Epithelial cell of esophagus (primary cell): ENCODE data around the gene AP1S2.
"Not testable (repeated sequence)": the region's sequence is repeated elsewhere in the genome, so short reads cannot be mapped to it uniquely, and the experiment has no call there.

Experiments used
- DNase-seq: peaks from one replicate; pipeline ENCODE4 v3.0.0; 2010; ENCODE audit warnings: low read depth
- H3K4me3 ChIP-seq: 2 replicates; pipeline ENCODE4 v1.5.1; 2011; ENCODE audit warnings: mild to moderate bottlenecking, low read length, control low read depth
- TF ChIP-seq, protein P1 (sequence below): IDR thresholded peaks from 2 replicates; pipeline ENCODE4 v1.5.1; 2011; ENCODE audit warnings: low read depth, mild to moderate bottlenecking, low read length, control low read depth, inconsistent platforms; ENCODE audit not compliant: insufficient read depth; ENCODE audit errors: missing control alignments

The AP1S2 gene

DNA sequence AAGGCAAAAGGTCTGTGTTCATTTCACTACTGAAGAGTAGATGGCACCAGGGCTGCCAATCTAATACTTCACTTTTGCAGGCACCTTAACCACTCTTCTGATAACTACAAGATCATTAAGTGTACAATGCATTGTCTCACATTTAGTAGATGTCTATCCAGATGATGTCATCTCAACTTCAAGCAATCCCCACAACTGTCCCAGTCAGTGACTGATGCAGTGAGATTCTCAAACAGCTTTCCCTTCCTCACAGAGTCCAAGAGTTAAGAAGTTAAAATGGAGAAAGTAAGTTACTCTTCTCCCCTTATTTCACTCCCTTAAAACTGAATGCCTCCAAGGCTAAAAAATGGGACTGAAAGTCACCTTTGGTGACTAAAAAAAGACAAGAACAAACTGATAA lies 10.7 kb downstream of the AP1S2 start:
- H3K4me3 ChIP-seq = no peak overlapping the region
- DNase-seq = no peak
- TF ChIP-seq, protein P1, sequence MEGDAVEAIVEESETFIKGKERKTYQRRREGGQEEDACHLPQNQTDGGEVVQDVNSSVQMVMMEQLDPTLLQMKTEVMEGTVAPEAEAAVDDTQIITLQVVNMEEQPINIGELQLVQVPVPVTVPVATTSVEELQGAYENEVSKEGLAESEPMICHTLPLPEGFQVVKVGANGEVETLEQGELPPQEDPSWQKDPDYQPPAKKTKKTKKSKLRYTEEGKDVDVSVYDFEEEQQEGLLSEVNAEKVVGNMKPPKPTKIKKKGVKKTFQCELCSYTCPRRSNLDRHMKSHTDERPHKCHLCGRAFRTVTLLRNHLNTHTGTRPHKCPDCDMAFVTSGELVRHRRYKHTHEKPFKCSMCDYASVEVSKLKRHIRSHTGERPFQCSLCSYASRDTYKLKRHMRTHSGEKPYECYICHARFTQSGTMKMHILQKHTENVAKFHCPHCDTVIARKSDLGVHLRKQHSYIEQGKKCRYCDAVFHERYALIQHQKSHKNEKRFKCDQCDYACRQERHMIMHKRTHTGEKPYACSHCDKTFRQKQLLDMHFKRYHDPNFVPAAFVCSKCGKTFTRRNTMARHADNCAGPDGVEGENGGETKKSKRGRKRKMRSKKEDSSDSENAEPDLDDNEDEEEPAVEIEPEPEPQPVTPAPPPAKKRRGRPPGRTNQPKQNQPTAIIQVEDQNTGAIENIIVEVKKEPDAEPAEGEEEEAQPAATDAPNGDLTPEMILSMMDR = no peak

DNA sequence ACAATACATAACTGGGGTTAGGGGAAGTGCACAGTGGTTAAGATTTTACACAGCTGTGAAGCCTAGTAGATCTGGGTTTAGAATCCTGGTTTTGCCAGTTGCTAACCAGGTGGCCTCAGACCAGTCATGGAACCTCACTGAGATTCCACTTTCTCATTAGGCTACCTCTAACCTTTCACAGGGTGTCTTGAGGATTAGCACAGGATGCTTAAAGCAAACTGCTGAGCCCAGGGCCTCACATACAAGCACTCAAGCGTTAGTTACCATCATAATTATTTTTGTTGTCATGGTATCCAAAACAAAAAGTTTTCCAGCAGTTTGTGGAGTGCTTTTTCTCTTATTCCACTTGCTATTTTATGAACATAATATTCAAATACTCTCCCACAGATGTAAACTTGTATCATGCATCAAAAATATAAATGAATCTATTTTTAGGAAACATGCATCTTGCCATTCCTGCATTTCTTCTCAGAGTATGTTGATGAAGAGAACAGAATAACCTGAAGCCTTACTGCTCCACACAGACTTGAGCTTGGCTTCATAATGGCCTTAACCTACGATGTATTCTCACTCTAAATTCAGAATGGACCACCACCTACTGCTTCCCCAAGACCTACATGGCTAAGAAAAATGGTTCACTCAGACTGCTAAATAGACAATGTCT lies 12.6 kb downstream of the AP1S2 start:
- DNase-seq = no peak
- TF ChIP-seq, protein P1 = no peak
- H3K4me3 ChIP-seq = no peak overlapping the region

DNA sequence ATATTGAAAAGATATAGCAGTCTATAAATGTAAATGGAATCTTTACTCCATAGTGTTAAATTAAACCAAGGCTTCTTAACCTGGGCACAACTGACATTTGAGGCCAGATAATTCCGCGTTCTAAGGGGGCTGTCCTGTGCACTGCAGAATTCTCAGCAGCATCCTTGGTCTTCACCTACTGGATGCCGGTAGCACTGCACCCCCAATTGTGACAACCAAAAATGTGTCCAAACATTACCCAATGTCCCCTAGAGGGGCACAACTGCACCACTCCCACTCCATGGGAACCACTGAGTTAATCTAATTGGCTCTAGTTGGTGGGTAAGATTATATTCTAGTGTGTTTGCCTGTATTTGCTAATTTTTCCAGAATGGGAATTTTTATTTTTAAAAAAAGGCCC lies 16.6 kb downstream of the AP1S2 start:
- no peak overlapping the region for H3K4me3 ChIP-seq
- no peak for DNase-seq
- TF ChIP-seq, protein P1 = peak; percentile 12

DNA sequence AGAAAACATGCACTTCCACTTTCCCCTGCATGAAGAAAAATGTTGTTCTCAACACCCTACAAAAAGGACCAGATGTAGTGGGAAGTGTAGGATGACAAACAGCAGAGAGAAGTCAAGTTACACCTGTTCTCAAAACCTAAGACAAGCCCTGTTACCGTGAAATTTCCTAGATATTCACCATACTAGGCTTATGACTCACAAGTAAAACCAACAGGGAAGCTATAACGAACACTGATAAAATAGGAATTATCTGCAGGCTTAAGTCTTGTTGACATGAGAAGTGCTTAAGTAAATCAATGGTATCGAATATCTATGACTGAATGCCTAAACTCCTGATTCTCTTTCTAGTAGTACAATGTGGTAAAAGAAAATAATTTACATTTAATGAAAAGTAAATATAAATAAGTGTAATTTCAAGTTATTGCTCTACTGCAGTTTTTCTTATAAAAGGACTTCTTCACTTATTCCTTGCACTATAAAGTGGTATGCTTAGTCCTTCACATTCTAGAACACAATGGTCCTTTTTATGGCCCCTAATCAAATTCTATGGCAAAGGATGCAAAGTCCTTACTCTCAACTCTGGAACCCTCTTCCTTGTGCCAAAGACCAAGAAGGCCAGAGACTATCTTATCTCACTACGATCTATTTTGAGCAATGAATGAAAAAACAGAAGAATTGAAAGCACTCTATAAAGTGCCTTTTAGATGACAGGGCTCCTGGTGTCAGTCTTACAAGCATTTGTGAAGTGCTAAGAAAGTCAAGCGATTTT lies 19.6 kb downstream of the AP1S2 start:
- TF ChIP-seq, protein P1 = no peak
- DNase-seq = peak; percentile 23
- H3K4me3 ChIP-seq = no peak overlapping the region

DNA sequence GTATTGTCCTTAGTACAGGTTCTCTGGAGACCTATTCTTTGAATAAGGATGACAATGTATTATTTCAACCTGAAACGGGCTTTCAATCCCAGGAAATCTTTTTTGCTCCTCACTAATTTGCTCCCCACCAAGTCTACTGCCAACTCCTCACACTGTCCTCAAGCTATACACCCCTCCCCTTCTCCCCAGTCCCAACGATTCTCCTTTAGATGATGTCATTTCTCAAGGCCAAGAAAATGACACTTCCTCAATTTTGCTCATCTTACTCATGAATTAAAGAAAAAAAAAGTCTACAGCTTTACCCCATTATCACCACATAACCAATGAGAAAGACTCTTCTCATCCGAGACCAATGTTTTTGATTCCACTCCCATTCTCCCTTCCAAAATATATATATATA lies 20.6 kb downstream of the AP1S2 start:
- TF ChIP-seq, protein P1 = no peak
- H3K4me3 ChIP-seq = no peak overlapping the region
- no peak for DNase-seq

DNA sequence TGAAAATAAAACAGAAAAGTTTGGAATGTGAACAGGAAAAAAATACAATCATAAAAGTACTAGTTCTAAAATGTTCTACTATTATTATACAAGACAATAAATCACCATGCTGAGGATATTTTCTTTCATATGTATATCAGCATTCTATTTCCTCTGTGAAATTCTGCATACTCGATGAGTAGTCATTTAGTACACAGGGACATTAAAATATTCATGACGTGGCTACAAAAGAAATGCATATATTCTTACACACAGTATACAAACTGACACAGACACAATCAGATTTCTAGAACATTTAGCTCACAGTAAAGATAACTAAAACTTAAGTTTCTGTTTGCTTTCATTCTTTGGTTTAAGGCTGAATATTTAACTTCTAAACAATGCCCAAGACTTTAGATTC lies 23.3 kb downstream of the AP1S2 start:
- not testable (repeated sequence) for H3K4me3 ChIP-seq, DNase-seq

DNA sequence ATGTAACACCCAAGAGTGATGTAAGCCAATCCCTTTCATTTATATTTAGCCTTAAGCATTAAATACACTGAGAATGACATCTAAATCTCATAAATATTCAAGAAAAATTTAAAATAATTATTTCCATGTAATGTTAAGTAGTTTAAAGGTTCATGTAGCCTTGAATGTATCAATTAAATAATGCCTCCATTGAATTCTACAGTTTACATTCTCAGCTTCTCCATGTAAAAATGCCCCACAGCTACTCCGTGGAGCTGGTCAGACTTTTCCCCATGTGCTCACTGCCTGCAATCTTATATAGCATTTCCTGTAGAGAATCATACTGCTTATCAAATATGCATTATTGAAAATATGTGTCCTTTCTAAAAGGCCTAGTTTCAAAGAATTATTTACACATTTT lies 25.4 kb downstream of the AP1S2 start:
- no peak for DNase-seq
- no peak overlapping the region for H3K4me3 ChIP-seq
- TF ChIP-seq, protein P1 = no peak
